HFF-Myc (cell line): ENCODE data around the gene GBF1.

ENCODE experiments used
- DNase-seq: peaks from one replicate; pipeline ENCODE4 v3.0.0-alpha.2; 2011; ENCODE audit warnings: low read depth; ENCODE audit errors: extremely low read depth
- H3K4me3 ChIP-seq: replicated peaks from 2 replicates; pipeline ENCODE4 v1.5.1; 2011; ENCODE audit warnings: low read depth, mild to moderate bottlenecking, control low read depth, low read length
- CTCF ChIP-seq: IDR thresholded peaks from 2 replicates; pipeline ENCODE4 v1.5.1; 2012; ENCODE audit warnings: mild to moderate bottlenecking, low read depth, low read length, control low read depth; ENCODE audit errors: missing control alignments

GBF1 gene

GRCh38 chr10:102281102-102281487, 35.8 kb downstream of the GBF1 start:
- DNase-seq, result no peak
- no peak overlapping the region for H3K4me3 ChIP-seq
- TF ChIP-seq CTCF, result no peak

GRCh38 chr10:102283488-102283887, 38.2 kb downstream of the GBF1 start:
- TF ChIP-seq CTCF, result no peak
- no peak overlapping the region for H3K4me3 ChIP-seq
- no peak for DNase-seq

GRCh38 chr10:102283890-102284289, 38.6 kb downstream of the GBF1 start:
- no peak for TF ChIP-seq CTCF
- no peak for DNase-seq
- H3K4me3 ChIP-seq, result no peak overlapping the region

GRCh38 chr10:102284531-102284930, 39.2 kb downstream of the GBF1 start:
- no peak for DNase-seq
- no peak overlapping the region for H3K4me3 ChIP-seq
- TF ChIP-seq CTCF, result no peak

GRCh38 chr10:102285133-102285532, 39.8 kb downstream of the GBF1 start:
- no peak for TF ChIP-seq CTCF
- H3K4me3 ChIP-seq, result no peak overlapping the region
- no peak for DNase-seq

- no peak for DNase-seq
- H3K4me3 ChIP-seq, result no peak overlapping the region
- no peak for TF ChIP-seq CTCF
Observed at GRCh38 chr10:102286216-102286615, 40.9 kb downstream of the GBF1 start.

GRCh38 chr10:102287538-102287937, 42.2 kb downstream of the GBF1 start:
- H3K4me3 ChIP-seq, result no peak overlapping the region
- TF ChIP-seq CTCF, result no peak
- no peak for DNase-seq
